HG02943 (cell line): ENCODE measurements around the gene TRIP10.

Experiments used
- ATAC-seq: cut with Tn5 transposase; IDR thresholded peaks from one replicate; pipeline ENCODE4 v1.9.1; 2021; ENCODE audit warnings: mild to moderate bottlenecking, low read depth, moderate library complexity; ENCODE audit not compliant: unreplicated experiment

Gene TRIP10

DNA sequence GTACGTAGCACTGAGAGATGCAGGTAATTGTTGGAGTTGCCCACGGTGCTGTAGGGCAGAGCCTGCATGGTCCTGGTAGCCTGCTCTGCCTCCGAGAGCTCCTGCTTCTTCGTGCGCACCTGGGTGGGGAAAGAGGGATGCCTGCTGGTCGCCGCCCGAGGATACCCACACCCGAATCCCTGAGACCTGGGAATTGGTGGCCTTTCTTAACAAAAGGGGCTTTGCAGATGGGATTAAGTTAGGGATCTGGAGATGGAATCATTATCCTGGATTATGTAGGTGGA, 28.5 kb upstream of the TRIP10 start:
- ATAC-seq, result no peak

DNA sequence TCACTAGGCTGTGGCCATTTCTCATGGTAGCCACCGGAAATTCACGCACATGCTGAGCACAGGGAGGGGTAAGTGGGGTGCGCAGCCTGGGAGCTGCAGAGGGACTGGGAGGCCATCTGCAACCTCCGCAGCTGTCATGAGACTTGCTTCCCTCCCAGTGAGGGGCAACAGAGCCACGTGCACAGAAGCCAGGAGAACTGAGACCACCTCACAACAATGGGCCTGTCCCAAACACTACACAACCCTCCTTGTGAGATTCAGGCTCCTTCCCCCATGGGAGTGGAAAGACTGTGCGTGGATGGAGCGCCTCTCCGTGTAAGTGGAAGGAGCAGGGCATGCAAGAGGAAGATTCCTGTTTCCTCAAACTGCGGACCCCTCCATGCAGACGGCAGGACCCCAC, 27.9 kb upstream of the TRIP10 start:
- no peak for ATAC-seq

DNA sequence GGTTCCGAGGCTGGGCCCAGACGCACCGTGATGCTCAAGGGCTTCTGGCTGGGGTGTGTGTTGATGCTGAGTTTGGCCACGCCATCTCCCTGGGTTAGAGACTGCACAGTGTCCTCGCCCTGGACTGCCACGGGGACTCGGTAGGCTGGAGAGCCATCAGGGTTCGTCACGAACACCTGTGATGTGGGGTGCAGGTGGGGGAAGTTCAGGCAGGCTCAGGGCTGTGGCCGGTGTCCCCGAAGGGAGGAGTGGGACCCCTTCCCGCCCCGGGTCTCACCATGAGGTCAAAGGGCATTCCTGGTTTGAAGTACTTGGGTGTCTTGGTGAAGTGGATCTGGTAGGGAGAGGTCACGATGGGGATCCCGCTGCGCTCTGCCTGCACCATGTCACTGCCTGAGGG, 27.2 kb upstream of the TRIP10 start:
- ATAC-seq, result no peak

DNA sequence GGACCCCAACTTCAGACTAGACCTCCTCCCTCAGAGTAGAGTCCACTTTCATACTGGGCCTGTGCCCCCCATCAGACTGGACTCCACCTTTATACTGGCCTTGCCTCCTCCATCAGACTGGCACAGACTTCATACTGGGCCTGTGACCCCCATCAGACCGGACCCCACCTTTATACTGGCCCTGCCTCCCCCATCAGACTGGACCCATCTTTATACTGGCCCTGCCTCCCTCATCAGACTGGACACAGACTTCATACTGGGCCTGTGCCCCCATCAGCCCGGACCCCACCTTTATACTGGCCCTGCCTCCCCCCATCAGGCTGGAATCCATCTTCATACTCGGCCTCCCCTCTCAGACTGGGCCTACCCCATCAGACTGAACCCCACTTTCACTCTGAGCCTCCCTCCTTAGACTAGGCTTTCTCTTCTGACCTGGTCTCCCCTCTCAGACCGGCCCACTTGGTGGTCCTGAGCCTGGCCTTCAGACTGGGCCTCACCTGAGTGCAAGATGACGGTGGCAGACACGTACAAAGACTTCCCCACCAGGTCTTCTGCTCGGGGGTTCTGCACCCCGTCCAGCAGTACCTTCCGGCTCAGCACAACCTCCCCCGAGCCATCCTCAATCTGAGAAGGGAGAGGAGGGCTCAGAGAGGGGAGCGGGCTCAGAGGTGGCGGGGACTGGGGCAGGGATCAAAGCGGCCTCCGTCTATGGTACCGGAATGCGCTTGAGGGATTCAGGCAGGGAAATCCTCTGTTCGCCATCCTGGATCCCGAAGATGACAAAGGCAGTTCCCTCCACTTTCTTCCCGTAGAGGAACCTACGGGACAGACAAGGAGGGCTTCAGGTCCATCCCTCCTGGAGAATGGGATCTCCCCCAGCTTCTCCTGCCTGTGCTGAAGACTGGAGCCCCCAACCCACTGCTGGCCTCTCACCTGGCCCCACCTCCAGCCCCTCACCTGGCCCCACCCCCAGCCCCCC, 26.5 kb upstream of the TRIP10 start:
- ATAC-seq, result no peak

- no peak for ATAC-seq
These were observed 25.4 kb upstream of the TRIP10 start for GRCh38 chr19:6713773-6714692.

DNA sequence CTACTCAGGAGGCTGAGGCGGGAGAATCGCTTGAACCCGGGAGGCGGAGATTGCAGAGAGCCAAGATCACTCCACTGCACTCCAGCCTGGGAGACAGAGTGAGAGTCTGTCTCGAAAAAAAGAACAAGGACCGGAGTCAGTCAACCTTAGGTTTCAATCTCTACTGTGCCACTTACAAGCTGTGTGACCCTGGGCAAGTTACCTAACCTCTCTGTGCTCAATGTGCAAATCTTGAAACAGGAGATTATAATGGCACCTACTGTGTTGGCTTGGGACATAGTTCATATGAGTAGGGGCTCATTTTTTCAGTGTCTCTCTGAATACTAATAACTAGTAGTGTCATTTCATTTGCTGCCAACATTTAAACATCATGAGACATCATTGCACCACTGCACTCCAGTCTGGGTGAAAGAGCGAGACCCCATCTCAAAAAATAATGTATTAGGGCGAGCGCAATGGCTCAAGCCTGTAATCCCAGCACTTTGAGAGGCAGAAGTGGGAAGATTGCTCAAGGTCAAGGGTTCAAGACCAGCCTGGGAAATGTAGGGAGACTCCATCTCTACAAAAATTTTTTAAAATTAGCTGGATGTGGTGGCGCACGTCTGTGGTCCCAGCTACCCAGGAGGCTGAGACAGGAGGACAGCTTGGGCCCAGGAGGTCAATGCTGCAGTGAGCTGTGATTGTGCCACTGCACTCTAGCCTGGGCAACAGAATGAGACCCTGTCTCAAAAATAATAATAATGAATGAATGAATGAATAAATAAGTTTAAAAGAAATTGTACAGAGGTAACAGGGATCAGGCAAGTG, 24.5 kb upstream of the TRIP10 start:
- no peak for ATAC-seq

- ATAC-seq, result no peak
These were observed 22.9 kb upstream of the TRIP10 start for GRCh38 chr19:6716610-6716970.

- ATAC-seq, result no peak
These were observed 22.4 kb upstream of the TRIP10 start for GRCh38 chr19:6717036-6717435.

GRCh38 chr19:6717441-6717971, 22.0 kb upstream of the TRIP10 start:
- ATAC-seq, result no peak

- no peak for ATAC-seq
These were observed 21.3 kb upstream of the TRIP10 start for GRCh38 chr19:6718111-6718740.

DNA sequence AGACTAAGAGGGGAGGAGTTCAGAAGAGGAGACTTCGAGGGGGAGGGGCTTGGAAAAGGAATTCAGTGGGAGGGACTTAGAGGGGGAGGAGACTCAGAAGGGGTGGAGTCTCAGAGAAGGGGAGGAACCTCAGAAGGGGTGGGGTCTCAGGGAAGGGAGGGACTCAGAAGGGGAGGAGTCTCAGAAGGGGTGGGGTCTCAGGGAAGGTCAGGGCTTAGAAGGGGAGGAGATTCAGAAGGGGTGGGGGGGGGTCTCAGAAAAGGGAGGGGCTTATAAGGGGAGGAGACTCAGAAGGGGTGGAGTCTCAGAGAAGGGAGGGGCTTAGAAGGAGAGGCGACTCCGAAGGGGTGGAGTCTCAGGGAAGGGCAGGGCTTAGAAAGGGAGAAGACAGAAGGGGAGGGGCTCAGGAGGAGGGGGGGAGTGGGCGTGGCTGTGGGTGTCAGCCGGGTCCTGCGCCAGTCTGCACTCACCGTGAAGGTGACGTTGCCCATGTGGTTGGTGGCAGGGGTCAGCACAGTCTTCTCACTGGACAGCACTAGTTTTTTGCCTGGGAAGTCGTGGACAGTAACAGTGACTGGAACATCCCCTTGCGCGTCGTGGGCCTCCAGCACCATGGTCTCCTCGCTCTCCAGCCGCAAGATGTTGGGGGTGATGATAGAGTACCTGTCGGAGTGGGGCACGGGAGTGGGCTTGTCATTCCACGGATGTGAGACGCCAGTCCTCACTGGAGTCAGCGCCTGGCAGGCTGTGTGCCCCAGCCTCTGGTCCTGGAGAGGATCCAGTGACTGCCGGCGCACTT, 20.5 kb upstream of the TRIP10 start:
- no peak for ATAC-seq

DNA sequence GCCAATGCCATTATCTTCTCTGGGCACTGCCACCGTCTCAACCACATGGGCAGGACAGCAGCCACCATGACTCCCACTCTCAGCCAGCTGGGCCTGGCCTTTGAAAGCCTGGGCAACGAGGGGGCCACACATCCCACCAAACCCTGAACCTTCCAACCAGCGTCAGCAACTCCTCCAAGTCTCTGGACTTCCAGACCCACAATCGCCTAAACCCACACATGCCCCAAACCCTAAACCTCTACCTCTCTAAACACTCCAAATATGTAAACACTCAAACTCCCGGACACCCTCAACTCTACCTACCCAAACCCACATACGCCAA, 20.0 kb upstream of the TRIP10 start:
- no peak for ATAC-seq

DNA sequence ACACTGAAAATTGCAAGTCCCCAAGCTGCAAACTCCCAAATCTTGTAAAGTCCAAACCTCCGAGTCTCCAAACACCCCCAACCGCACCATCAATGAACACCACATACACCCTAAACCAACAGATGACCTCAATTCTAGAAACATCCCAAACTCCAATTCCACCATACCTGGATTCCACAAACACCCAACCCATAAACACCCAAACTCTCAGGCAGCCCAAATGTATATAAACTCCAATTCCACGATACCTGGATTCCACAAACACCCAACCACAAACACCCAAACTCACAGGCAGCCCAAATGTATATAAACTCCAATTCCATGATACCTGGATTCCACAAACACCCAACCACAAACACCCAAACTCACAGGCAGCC, 19.5 kb upstream of the TRIP10 start:
- no peak for ATAC-seq

- no peak for ATAC-seq
These were observed 18.9 kb upstream of the TRIP10 start, which contains the start of gene C3 for GRCh38 chr19:6720369-6721137. C3 (minus strand) TSS chr19:6720650; CDS start chr19:6720589, 61 bp downstream.

DNA sequence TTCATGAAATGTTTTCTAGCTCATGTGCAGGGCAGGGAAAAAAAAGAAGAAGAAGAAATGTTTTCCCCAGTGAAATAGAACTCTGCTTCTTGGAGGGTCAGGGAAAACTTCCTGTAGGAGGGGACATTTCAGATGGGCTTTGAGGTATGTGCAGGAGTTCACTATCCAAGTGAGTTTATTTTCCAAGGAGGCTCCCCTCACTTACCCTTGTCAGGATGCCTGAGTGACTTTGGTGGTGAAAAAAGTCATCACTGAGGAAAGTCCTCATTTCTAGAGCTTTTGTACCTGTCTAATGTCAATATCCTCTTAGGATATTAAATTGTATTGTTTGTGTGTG, 18.4 kb upstream of the TRIP10 start:
- no peak for ATAC-seq

DNA sequence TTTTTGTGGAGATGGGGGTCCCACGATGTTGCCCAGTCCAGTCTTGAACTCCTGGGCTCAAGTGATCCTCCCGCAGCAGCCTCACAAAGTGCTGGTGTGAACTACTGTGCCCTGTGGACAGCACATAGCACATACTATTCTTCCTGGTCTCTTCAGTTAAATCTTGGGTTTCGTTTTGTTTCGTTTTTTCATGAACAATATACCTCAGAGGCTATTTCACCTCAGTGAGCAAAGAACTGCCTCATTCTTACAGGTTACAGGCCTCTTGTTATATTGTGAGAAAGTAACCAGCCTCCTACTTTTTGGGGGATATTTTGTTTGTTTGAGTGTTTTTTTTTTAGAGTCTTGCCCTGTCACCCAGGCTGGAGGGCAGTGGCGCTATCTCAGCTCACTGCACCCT, 17.7 kb upstream of the TRIP10 start:
- ATAC-seq, result no peak

DNA sequence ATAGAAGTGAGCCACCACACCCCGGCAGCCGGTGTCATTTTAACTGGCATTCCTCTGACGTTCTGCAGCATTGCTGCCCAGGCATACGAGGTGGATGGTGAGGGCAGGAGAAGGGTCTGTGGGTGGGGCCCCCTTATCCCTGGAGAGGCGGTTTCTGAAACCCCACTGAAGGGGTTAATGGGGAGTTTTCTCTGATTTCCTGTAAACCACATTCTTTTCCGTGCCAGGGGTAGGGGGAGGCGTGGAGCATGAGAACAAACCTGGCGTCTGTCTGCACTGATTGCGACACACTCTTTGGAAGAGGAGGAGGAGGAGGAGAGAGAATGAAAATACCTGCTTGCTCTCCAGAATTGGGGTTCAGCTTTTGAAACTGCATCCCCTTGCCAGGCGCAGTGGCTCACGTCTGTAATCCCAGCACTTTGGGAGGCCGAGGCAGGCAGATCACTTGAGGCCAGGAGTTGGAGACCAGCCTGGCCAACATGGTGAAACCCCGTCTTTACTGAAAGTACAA, 16.3 kb upstream of the TRIP10 start:
- no peak for ATAC-seq

- ATAC-seq, result no peak
These were observed 15.7 kb upstream of the TRIP10 start for GRCh38 chr19:6723738-6724137.
